GM19043 (cell line): ENCODE results near the gene SYK.
"Not testable (repeated sequence)": the region's sequence is repeated elsewhere in the genome, so short reads cannot be mapped to it uniquely, and the experiment has no call there.

Experiments used
- ATAC-seq: cut with Tn5 transposase; IDR thresholded peaks from one replicate; pipeline ENCODE4 v1.9.1; 2021; ENCODE audit warnings: low read depth; ENCODE audit not compliant: unreplicated experiment

The SYK gene

DNA sequence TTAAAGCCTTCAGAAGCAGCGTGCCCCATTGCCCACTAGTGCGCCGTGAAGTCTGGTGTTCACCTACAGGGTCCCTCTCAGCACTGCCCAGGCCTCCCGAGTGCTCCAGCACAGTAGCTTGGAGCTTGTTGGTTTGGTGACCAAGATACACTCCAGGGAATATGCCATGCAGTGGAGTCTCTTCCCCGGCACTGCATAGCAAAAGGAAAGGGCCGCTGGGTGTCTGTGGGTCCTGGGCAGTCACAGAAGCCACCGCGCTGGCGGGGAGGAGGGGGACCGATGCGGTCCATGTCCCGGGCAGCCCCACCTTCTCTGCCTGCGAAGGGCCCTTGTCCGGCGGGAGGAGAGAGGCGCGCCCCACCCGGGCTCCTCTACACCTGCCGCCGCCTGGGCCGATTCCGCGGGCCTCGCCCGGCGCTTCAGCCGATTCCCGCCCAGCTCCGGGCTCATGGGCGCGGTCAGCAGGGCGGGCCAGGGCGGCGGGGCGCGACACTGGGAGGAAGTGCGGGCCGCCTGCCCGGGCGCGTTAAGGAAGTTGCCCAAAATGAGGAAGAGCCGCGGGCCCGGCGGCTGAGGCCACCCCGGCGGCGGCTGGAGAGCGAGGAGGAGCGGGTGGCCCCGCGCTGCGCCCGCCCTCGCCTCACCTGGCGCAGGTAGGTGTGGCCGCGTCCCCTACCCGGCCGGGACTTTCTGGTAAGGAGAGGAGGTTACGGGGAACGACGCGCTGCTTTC is at the start of gene SYK:
SYK (plus strand) TSS at position 579 of the 732 bp plus-strand sequence. CDS start 42,080 bp downstream, outside the sequence.
- ATAC-seq, result peak; percentile 33

- ATAC-seq, result not testable (repeated sequence)
These were observed 45.9 kb upstream of the SYK start for GRCh38 chr9:90755514-90756371.

DNA sequence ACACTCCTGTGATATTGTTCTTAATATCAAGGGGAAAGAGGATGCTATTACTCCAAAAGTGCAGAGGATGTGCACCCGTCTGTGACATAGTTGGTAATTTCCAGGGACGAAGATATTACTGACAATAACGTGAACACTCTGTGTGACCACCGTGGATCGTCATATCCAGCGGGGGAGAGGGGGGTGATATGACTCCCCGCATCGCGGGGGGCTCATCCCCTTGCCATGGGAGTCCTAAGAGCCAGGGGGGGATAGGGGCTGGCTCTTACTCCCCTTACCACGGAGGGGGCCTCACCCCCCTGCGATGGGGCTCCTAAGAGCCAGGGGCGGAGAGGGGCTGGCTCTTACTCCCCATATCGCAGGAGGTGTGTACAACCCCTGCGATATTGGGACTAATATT is 41.0 kb upstream of the SYK start:
- ATAC-seq, result not testable (repeated sequence)

- no peak for ATAC-seq
These were observed 34.9 kb upstream of the SYK start for GRCh38 chr9:90766731-90767130.

GRCh38 chr9:90767523-90768100 is 34.0 kb upstream of the SYK start:
- no peak for ATAC-seq

GRCh38 chr9:90770182-90770738 is 31.4 kb upstream of the SYK start:
- ATAC-seq, result peak; percentile 54

- ATAC-seq, result no peak
These were observed 30.7 kb upstream of the SYK start for GRCh38 chr9:90770927-90771326.

- ATAC-seq, result no peak
These were observed 29.2 kb upstream of the SYK start for GRCh38 chr9:90772386-90772785.

GRCh38 chr9:90773617-90774016 is 28.0 kb upstream of the SYK start:
- ATAC-seq, result no peak

DNA sequence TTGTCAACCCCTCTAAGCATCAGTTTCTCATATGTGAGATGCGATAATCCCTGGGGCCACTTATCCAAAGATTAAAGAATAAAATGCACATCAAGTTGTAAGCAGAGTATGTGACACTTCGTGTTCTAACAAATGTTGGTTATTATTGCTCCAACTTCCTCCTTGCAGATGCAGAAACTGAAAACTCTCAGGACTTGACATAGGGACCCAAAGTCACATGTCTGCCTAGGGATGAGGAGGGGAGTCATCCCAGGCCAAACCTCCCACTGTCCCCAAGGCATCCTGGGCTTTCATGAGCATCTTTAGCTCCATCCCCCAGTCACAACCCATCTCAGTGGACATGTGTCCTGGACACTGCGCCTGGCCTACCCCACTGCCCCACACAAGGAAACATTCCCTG is 27.5 kb upstream of the SYK start:
- ATAC-seq, result no peak

- peak; percentile 74 for ATAC-seq
These were observed 26.9 kb upstream of the SYK start for GRCh38 chr9:90774682-90775081.

- no peak for ATAC-seq
These were observed 26.0 kb upstream of the SYK start for GRCh38 chr9:90775657-90776056.

DNA sequence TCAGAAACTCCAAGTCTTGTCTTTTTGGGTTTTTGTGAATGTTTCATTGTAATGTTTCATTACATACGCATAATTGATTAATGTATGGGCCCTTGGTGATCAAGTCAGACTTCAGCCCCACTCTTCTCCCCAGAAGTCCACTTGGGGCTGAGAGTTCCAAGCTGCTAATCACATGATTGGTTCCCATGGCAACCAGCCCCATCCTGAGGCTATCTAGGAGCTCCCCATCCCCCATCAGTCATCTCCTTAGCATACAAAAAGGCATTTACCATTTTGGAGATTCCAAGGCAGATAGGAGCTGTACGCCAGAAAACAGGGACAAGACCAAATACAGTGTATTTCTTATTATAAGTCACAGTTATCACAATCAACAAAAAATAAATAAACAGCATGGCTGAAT is 22.9 kb upstream of the SYK start:
- no peak for ATAC-seq

GRCh38 chr9:90783552-90783951 is 18.1 kb upstream of the SYK start:
- ATAC-seq, result no peak

GRCh38 chr9:90783964-90784363 is 17.7 kb upstream of the SYK start:
- ATAC-seq, result no peak

DNA sequence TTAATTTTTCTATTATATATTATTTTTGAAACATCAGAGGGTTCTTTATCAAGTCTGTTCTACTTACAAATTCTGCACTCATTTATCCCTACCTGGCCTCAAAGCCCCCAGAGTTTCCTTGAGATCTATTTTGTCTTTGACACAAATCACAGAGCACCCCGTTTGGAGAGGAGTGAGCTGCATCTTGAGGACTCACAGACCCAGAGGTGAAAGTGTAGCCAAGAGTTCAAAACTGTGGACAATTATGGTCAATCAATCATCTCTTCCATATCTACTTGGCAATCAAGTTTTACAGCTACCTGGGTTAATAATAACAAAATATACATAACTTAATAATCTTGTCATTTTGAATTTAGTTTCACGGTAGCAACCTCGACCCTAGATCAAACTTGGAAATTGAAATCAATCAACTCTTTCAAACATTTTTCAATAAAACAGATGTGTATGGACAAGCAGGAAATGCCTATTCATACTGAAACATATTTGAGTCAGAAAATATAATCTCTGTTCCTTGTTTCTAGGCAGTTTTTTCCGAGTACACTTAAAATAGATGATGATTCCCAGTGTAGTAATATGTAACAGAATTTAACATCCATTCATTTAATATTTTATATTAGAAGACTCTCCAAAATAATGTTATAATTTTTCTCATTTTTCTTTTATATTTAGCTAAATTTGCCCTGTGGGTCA is 13.7 kb upstream of the SYK start:
- peak; percentile 54 for ATAC-seq

- peak; percentile 36 for ATAC-seq
These were observed 13.1 kb upstream of the SYK start for GRCh38 chr9:90788527-90788926.

DNA sequence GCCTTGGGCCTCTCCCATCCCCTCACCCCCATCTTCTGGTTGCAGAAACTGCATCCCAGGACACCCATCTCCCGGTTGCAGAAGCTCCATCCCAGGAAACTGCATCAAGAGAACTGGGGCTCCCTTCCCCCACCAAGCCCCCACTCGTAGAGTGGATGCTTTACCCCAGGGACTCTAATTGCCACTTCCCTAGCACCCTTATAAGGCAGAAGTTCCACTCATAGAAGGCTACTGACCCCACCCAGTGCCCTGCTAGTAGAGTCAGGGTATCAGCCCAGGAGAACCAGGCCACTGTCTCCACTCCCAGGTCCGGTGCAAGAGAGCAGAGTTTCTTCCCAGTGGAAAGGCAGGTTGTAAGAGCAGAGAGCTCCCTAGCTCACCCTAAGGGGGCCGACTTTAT is 12.2 kb upstream of the SYK start:
- ATAC-seq, result no peak

DNA sequence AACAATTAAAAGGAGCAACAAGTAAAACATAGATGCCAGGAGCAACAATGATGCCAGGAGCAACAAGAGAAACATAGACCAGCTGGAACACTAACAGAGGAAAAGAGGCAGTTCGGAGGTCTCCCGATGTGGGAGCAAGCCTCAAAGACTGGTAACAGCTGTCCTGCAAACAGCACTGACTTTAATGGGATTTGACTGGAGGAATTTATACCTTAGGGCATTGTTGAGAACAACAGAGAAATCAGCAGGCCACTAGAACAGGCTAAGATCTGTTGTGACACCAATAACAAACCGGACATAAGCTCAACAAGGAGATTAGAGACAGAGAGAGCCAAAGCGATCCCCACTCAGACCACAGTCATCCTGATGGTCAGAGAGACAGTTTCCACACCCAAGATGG is 11.8 kb upstream of the SYK start:
- no peak for ATAC-seq

GRCh38 chr9:90793024-90793423 is 8.6 kb upstream of the SYK start:
- not testable (repeated sequence) for ATAC-seq

DNA sequence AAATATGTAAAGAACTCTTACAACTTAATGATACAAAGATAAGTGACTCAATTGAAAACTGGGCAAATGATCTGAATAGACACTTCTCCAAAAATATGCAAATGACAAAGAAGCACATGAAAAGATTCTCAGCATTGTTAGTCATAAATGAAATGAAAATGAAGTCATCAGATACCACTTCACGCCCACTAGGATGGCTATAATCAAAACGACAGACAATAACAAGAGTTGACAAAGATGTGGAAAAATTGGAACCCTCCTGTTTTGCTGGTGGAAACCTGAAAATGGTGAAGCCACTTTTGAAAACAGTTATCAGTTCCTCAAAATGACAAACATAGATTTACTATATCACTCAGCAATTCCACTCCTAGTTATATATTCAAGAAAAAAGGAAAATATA is 7.9 kb upstream of the SYK start:
- ATAC-seq, result no peak
